ENCODE data around the gene CLCA2.

CLCA2 gene

GRCh38 chr1:86419277-86419903 lies 4.6 kb upstream of the CLCA2 start:
- POLR2A ChIA-PET, result no interaction called here
- H3K27ac ChIP-seq (ENCODE audit: extremely low read depth, low read depth, low read length), result no peak overlapping the region
- H3K4me1 ChIP-seq (ENCODE audit: control insufficient read depth, insufficient read depth, low read length), result no peaks in the 10 kb centered on the region
- CTCF ChIA-PET, result interaction anchor here (0.6 to 0.7 kb wide), 2 partner anchors 82 to 364 kb away, joined by 3 read pairs; no protein-coding TSS in a partner anchor
- TF ChIP-seq ZFP3 (tag by site-specific recombination; IDR thresholded peaks at IDR 0.05; ENCODE audit: low read depth), result no peak
- no peak for TF ChIP-seq HOXA7 (CRISPR knock-in tag; IDR thresholded peaks at IDR 0.05; ENCODE audit: borderline replicate concordance)
- no peak for TF ChIP-seq ZNF585B (tag by site-specific recombination; IDR thresholded peaks at IDR 0.05)
- no peak for TF ChIP-seq ZNF580 (tag by site-specific recombination; IDR thresholded peaks at IDR 0.05)
- no peak for TF ChIP-seq ZBTB49 (tag by site-specific recombination; IDR thresholded peaks at IDR 0.05; ENCODE audit: low read depth)
- no peak for TF ChIP-seq ZNF544 (tag by site-specific recombination; IDR thresholded peaks at IDR 0.05)
- peak; percentile 51; the same call in 1 of the 2 replicates for TF ChIP-seq CTCF (tag by site-specific recombination; IDR thresholded peaks at IDR 0.05)
- no peaks in the 10 kb centered on the region for H3K9me3 ChIP-seq (ENCODE audit: control insufficient read depth, insufficient read depth, low read depth, low read length)
- no peak overlapping the region for H3K4me3 ChIP-seq (ENCODE audit: low read depth, low read length)
- no peaks in the 10 kb centered on the region for H3K36me3 ChIP-seq (ENCODE audit: control insufficient read depth in 2 of 2, insufficient read depth in 1 of 2, low read length in 2 of 2)

- no peak for TF ChIP-seq HOXA7 (CRISPR knock-in tag; IDR thresholded peaks at IDR 0.05; ENCODE audit: borderline replicate concordance)
- no peak for TF ChIP-seq BCL11B (tag by site-specific recombination; IDR thresholded peaks at IDR 0.05; ENCODE audit: low read depth)
- TF ChIP-seq ZNF843 (tag by site-specific recombination; IDR thresholded peaks at IDR 0.05), result no peak
- no peak for TF ChIP-seq ZNF132 (tag by site-specific recombination; IDR thresholded peaks at IDR 0.05; ENCODE audit: borderline replicate concordance)
- TF ChIP-seq ZNF266 (tag by site-specific recombination; IDR thresholded peaks at IDR 0.05; ENCODE audit: low read depth), result no peak
- no peak for TF ChIP-seq TSHZ1 (tag by site-specific recombination; IDR thresholded peaks at IDR 0.05; ENCODE audit: borderline replicate concordance)
- TF ChIP-seq ZNF580 (tag by site-specific recombination; IDR thresholded peaks at IDR 0.05), result no peak
- no peak for TF ChIP-seq ELK4 (IDR thresholded peaks at IDR 0.05; ENCODE audit: borderline replicate concordance, low read depth, low read length)
- TF ChIP-seq ZNF112 (tag by site-specific recombination; IDR thresholded peaks at IDR 0.05), result no peak
- H3K4me1 ChIP-seq (ENCODE audit: control insufficient read depth, insufficient read depth, low read length), result no peaks in the 10 kb centered on the region
- H3K4me3 ChIP-seq (ENCODE audit: low read depth, low read length), result no peak overlapping the region
- ChIA-PET POLR2A (no interaction called here), CTCF (interaction anchor here (0.7 to 1.5 kb wide), 2 partner anchors 52 to 1721 kb away, joined by 5 to 7 read pairs; no protein-coding TSS in a partner anchor)
- H3K36me3 ChIP-seq (ENCODE audit: control insufficient read depth in 2 of 2, insufficient read depth in 1 of 2, low read length in 2 of 2), result no peaks in the 10 kb centered on the region
- no peak overlapping the region for H3K27ac ChIP-seq (ENCODE audit: extremely low read depth, low read depth, low read length)
- no peaks in the 10 kb centered on the region for H3K9me3 ChIP-seq (ENCODE audit: control insufficient read depth, insufficient read depth, low read depth, low read length)
Observed at GRCh38 chr1:86421601-86422280, 2.2 kb upstream of the CLCA2 start.
